GM12891 (cell line): ENCODE results near the gene B3GLCT.

Source experiments
- PAX5 ChIP-seq: IDR thresholded peaks from 2 replicates; pipeline ENCODE4 v1.6.1; 2011; ENCODE audit warnings: low read length, moderate library complexity, mild to moderate bottlenecking; ENCODE audit not compliant: insufficient read depth, severe bottlenecking
- POLR2A ChIP-seq: IDR thresholded peaks from 2 replicates; pipeline ENCODE4 v1.6.1; 2011; ENCODE audit warnings: low read depth, low read length, control low read depth
- POLR2AphosphoS5 ChIP-seq: IDR thresholded peaks from 2 replicates; pipeline ENCODE4 v1.6.1; 2011; ENCODE audit warnings: low read depth, low read length, control low read depth
- POU2F2 ChIP-seq: IDR thresholded peaks from 2 replicates; pipeline ENCODE4 v1.6.1; 2011; ENCODE audit warnings: low read depth, mild to moderate bottlenecking, control low read depth, low read length, moderate library complexity
- SPI1 ChIP-seq: IDR thresholded peaks from 2 replicates; pipeline ENCODE4 v1.6.1; 2011; ENCODE audit warnings: low read depth, low read length, control low read depth
- TAF1 ChIP-seq: IDR thresholded peaks from 2 replicates; pipeline ENCODE4 v1.6.1; 2011; ENCODE audit warnings: low read depth, low read length, control low read depth

- TF ChIP-seq POLR2A (no peak), TAF1 (no peak), POLR2AphosphoS5 (no peak), SPI1 (no peak), POU2F2 (no peak), PAX5 (no peak)
Observed at GRCh38 chr13:31377946-31378345, 178.2 kb downstream of the B3GLCT start.
